ENCODE data around the gene IL1RAPL1. TPM values are rescaled to one million over a fixed set of nuclear protein-coding genes. Genes with fewer than 3 reads are reported as not detected.
"Not testable (repeated sequence)": the region's sequence is repeated elsewhere in the genome, so short reads cannot be mapped to it uniquely, and the experiment has no call there.

Gene IL1RAPL1
- total RNA-seq, 2 donors from 2014 or later, result not detected

GRCh38 chrX:29297171-29297800 lies 710.0 kb downstream of the IL1RAPL1 start:
- no peak overlapping the region for H3K27ac Mint-ChIP-seq
- no peak overlapping the region for H3K4me3 Mint-ChIP-seq
- no peaks in the 10 kb centered on the region for H3K4me1 Mint-ChIP-seq
- no peaks in the 10 kb centered on the region for H3K36me3 Mint-ChIP-seq (ENCODE audit: low read depth)
- H3K27me3 Mint-ChIP-seq, result no peaks in the 10 kb centered on the region
- H3K9me3 Mint-ChIP-seq, result peaks cover 3% of the 10 kb centered on the region
- ATAC-seq (replicated peaks), result no peak

GRCh38 chrX:29299684-29300083 lies 712.4 kb downstream of the IL1RAPL1 start:
- Mint-ChIP-seq H3K9me3 (peaks cover 4% of the 10 kb centered on the region), H3K4me1 (no peaks in the 10 kb centered on the region), H3K27ac (no peak overlapping the region), H3K4me3 (no peak overlapping the region), H3K27me3 (no peaks in the 10 kb centered on the region), H3K36me3 (ENCODE audit: low read depth) (no peaks in the 10 kb centered on the region)
- ATAC-seq (replicated peaks), result no peak

GRCh38 chrX:29308726-29309125 lies 721.5 kb downstream of the IL1RAPL1 start:
- Mint-ChIP-seq H3K4me1 (no peaks in the 10 kb centered on the region), H3K27me3 (no peaks in the 10 kb centered on the region), H3K9me3 (peaks cover 8% of the 10 kb centered on the region), H3K36me3 (ENCODE audit: low read depth) (no peaks in the 10 kb centered on the region), H3K27ac (no peak overlapping the region), H3K4me3 (no peak overlapping the region)
- no peak for ATAC-seq (replicated peaks)

DNA sequence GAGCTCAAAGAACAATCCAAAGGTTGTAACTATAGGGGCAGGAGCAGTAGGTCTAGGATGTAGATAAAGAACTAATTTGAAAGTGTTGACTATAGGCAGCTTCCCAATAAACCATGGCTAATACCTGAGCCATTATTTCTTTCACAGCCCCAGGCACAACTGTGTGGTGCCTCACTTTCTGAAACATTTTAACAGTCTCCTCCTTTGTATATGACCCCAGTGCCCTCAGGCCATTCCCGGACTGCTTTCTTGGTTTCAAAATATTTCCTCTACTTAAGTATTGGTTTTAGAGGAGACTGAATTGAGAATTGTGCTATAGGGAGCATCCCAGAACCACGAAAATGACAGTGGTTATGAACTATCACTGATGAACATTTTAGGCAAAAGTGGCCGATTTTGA lies 728.7 kb downstream of the IL1RAPL1 start:
- H3K27ac Mint-ChIP-seq, result no peak overlapping the region
- no peak overlapping the region for H3K4me3 Mint-ChIP-seq
- H3K9me3 Mint-ChIP-seq, result peaks cover 3% of the 10 kb centered on the region
- no peaks in the 10 kb centered on the region for H3K36me3 Mint-ChIP-seq (ENCODE audit: low read depth)
- no peaks in the 10 kb centered on the region for H3K27me3 Mint-ChIP-seq
- no peaks in the 10 kb centered on the region for H3K4me1 Mint-ChIP-seq
- no peak for ATAC-seq (replicated peaks)

GRCh38 chrX:29318012-29318411 lies 730.8 kb downstream of the IL1RAPL1 start:
- Mint-ChIP-seq H3K9me3 (peaks cover 7% of the 10 kb centered on the region), H3K27ac (no peak overlapping the region), H3K27me3 (no peaks in the 10 kb centered on the region), H3K4me1 (no peaks in the 10 kb centered on the region), H3K36me3 (ENCODE audit: low read depth) (no peaks in the 10 kb centered on the region), H3K4me3 (no peak overlapping the region)
- no peak for ATAC-seq (replicated peaks)

DNA sequence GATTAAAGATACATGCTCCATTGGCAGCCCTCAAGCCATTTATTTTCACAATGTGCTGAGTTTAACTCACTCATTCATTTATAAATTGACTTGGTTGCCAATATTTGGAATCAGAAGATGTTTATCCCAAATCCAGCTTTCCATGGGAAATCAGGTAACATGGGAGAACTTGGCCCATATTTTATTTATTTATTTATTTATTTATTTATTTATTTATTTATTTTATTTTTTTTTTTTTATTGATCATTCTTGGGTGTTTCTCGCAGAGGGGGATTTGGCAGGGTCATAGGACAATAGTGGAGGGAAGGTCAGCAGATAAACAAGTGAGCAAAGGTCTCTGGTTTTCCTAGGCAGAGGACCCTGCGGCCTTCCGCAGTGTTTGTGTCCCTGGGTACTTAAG lies 745.2 kb downstream of the IL1RAPL1 start:
- H3K9me3 Mint-ChIP-seq; H3K36me3 Mint-ChIP-seq (ENCODE audit: low read depth); H3K27ac Mint-ChIP-seq; ATAC-seq (replicated peaks); H3K27me3 Mint-ChIP-seq; H3K4me3 Mint-ChIP-seq; H3K4me1 Mint-ChIP-seq: not testable (repeated sequence)

DNA sequence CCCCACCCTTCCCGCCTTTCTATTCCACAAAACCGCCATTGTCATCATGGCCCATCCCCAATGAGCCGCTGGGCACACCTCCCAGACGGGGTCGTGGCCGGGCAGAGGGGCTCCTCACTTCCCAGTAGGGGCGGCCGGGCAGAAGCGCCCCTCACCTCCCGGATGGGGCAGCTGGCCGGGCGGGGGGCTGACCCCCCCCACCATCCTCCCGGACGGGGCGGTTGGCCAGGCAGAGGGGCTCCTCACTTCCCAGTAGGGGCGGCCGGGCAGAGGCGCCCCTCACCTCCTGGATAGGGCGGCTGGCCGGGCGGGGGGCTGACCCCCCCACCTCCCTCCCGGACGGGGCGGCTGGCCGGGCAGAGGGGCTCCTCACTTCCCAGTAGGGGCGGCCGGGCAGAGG lies 745.8 kb downstream of the IL1RAPL1 start:
- not testable (repeated sequence) for H3K4me3 Mint-ChIP-seq; H3K36me3 Mint-ChIP-seq (ENCODE audit: low read depth); H3K27me3 Mint-ChIP-seq; ATAC-seq (replicated peaks); H3K4me1 Mint-ChIP-seq; H3K9me3 Mint-ChIP-seq; H3K27ac Mint-ChIP-seq

DNA sequence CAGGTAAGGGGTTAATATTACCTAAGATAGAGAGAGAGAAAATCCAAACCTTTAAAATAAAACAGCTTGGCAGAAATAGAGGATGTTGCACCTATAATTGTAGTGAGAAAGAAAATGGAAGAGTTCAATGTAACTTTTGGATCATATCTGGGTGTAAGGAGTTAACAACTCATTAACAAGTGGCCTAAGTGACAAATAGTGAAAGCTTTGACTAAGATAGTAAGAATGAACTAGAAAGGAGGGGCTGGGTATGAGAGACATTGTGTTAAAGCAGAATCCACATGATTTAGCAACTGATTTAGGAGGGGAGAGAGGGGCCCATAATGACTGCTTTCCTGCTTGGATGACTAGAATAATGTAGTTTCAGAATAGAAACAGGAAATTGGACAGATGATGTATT lies 761.0 kb downstream of the IL1RAPL1 start:
- Mint-ChIP-seq H3K27ac (no peak overlapping the region), H3K36me3 (ENCODE audit: low read depth) (no peaks in the 10 kb centered on the region), H3K27me3 (no peaks in the 10 kb centered on the region), H3K9me3 (peaks cover 4% of the 10 kb centered on the region), H3K4me3 (no peak overlapping the region), H3K4me1 (no peaks in the 10 kb centered on the region)
- no peak for ATAC-seq (replicated peaks)

GRCh38 chrX:29359276-29359675 lies 772.0 kb downstream of the IL1RAPL1 start:
- Mint-ChIP-seq H3K4me1 (no peaks in the 10 kb centered on the region), H3K27me3 (no peaks in the 10 kb centered on the region), H3K4me3 (no peak overlapping the region), H3K27ac (no peak overlapping the region), H3K9me3 (no peaks in the 10 kb centered on the region), H3K36me3 (ENCODE audit: low read depth) (no peaks in the 10 kb centered on the region)
- ATAC-seq (replicated peaks), result no peak

DNA sequence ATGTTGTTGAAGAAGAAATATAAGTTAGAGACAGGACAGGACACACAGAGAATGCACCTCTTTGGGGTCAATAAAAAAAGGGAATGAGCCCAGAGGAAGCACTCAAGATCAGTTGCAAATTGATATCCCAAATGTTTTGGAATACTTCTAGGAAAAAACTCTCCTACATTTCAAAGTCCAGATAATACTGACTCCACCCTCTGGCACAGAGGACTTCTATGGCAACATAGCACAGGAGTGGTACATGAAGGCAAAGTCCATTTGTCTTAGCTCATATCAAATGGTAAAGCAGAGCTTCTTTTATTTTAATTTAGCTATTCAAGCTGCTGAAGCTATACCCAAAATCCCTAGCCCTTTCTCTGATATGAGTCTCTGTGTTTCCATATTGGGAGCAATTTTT lies 787.5 kb downstream of the IL1RAPL1 start:
- not testable (repeated sequence) for H3K27ac Mint-ChIP-seq; H3K4me1 Mint-ChIP-seq; H3K36me3 Mint-ChIP-seq (ENCODE audit: low read depth); ATAC-seq (replicated peaks); H3K9me3 Mint-ChIP-seq; H3K4me3 Mint-ChIP-seq; H3K27me3 Mint-ChIP-seq

DNA sequence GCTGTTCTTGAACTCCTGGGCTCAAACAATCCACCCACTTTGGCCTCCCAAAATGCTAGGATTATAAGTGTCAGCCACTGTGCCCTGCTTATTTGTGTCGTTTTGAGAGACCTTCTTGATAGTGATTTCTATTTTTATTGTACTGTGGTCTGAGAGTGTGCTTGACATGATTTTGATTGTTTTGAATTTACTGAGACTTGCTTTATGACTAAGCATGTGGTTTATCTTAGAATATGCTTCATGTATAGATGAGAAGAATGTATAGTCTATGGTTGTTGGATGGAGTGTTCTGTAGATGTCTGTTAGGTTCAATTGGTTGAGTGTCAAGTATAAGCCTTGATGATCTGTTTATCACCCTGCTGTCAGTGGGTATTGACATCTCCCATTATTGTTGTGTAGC lies 789.3 kb downstream of the IL1RAPL1 start:
- Mint-ChIP-seq H3K4me1 (no peaks in the 10 kb centered on the region), H3K4me3 (no peak overlapping the region), H3K36me3 (ENCODE audit: low read depth) (no peaks in the 10 kb centered on the region), H3K27me3 (no peaks in the 10 kb centered on the region), H3K27ac (no peak overlapping the region), H3K9me3 (no peaks in the 10 kb centered on the region)
- ATAC-seq (replicated peaks), result no peak

GRCh38 chrX:29382811-29383210 lies 795.6 kb downstream of the IL1RAPL1 start:
- H3K36me3 Mint-ChIP-seq (ENCODE audit: low read depth), result no peaks in the 10 kb centered on the region
- H3K4me3 Mint-ChIP-seq, result no peak overlapping the region
- no peaks in the 10 kb centered on the region for H3K9me3 Mint-ChIP-seq
- no peaks in the 10 kb centered on the region for H3K4me1 Mint-ChIP-seq
- no peaks in the 10 kb centered on the region for H3K27me3 Mint-ChIP-seq
- ATAC-seq (replicated peaks), result no peak
- no peak overlapping the region for H3K27ac Mint-ChIP-seq

GRCh38 chrX:29388509-29388908 lies 801.3 kb downstream of the IL1RAPL1 start:
- Mint-ChIP-seq H3K27me3 (no peaks in the 10 kb centered on the region), H3K4me1 (no peaks in the 10 kb centered on the region), H3K36me3 (ENCODE audit: low read depth) (no peaks in the 10 kb centered on the region), H3K27ac (no peak overlapping the region), H3K4me3 (no peak overlapping the region), H3K9me3 (no peaks in the 10 kb centered on the region)
- no peak for ATAC-seq (replicated peaks)

DNA sequence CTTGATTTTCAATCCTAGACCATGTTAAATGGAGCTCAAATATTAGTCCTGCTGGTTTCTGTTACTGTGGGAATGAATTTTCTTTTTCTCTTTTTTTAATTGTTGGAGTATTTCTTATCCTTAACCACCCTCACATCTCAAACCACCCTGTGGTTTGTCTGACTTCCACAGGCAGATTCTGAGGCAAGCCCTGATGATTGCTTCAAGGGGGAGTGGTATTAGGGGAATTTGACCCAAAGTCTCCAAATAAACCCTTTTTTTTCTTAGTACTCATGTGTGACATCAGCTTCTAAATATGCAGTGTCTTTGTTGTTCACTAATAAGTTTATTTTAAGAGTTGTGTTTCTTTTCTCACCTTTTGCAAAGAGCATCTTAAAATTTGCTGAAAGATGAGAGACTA lies 810.3 kb downstream of the IL1RAPL1 start:
- no peaks in the 10 kb centered on the region for H3K36me3 Mint-ChIP-seq (ENCODE audit: low read depth)
- H3K27me3 Mint-ChIP-seq, result no peaks in the 10 kb centered on the region
- no peaks in the 10 kb centered on the region for H3K9me3 Mint-ChIP-seq
- H3K4me3 Mint-ChIP-seq, result no peak overlapping the region
- H3K4me1 Mint-ChIP-seq, result no peaks in the 10 kb centered on the region
- no peak overlapping the region for H3K27ac Mint-ChIP-seq
- no peak for ATAC-seq (replicated peaks)

DNA sequence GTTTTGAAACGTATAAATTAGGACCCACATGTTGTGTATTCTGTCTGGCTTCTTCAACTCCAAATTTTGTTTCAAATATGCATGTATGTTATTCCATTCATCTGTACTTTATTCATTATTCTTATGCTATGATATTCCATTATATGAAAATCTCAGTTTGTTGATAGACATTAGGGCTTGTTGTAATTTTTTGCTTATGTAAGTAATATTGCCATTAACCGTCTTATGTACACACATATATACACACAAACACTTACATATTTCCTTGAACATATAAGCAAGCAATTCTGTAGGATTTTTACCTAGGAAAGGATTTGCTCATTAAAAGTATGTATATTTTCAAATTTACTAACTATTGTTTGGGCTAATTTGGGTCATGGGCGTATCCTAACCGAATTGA lies 820.1 kb downstream of the IL1RAPL1 start:
- H3K4me1 Mint-ChIP-seq, result no peaks in the 10 kb centered on the region
- no peaks in the 10 kb centered on the region for H3K27me3 Mint-ChIP-seq
- H3K9me3 Mint-ChIP-seq, result no peaks in the 10 kb centered on the region
- ATAC-seq (replicated peaks), result no peak
- H3K4me3 Mint-ChIP-seq, result no peak overlapping the region
- no peak overlapping the region for H3K27ac Mint-ChIP-seq
- no peaks in the 10 kb centered on the region for H3K36me3 Mint-ChIP-seq (ENCODE audit: low read depth)

Data from activated T-helper 17 cell treated with anti-CD3 and anti-CD28 coated beads, Interleukin-2, amount 50 U/mL, for 72 hours (primary cell).